NCI-H2029 treated with DMSO at 0.1 percent for 48 hours (cell line): ENCODE measurements around the gene NEK11.
"Not testable (repeated sequence)": the region's sequence is repeated elsewhere in the genome, so short reads cannot be mapped to it uniquely, and the experiment has no call there.

ENCODE experiments used
- DNase-seq: peaks from one replicate; lab custom pipeline; 2025; lab: John Stamatoyannopoulos, UW

The NEK11 gene

DNA sequence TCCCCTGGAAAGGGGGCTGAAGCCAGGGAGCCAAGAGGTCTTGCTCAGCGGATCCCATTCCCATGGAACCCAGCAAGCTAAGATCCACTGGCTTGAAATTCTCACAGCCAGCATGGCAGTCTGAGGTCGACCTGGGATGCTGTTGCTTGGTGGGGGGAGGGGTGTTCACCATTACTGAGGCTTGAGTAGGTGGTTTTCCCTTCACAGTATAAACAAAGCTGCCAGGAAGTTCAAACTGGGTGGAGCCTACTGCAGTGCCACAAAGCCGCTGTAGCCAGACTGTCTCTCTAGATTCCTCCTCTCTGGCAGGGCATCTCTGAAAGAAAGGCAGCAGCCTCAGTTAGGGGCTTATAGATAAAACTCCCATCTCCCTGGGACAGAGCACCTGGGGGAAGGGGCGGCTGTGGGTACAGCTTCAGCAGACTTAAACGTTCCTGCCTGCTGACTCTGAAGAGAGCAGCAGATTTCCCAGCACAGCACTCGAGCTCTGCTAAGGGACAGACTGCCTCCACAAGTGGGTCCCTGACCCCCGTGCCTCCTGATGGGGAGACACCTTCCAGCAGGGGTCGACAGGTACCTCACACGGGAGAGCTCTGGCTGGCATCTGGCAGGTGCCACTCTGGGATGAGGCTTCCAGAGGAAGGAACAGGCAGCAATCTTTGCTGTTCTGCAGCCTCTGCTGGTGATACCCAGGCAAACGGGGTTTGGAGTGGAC lies 15.8 kb downstream of the NEK11 start:
- DNase-seq: not testable (repeated sequence)

DNA sequence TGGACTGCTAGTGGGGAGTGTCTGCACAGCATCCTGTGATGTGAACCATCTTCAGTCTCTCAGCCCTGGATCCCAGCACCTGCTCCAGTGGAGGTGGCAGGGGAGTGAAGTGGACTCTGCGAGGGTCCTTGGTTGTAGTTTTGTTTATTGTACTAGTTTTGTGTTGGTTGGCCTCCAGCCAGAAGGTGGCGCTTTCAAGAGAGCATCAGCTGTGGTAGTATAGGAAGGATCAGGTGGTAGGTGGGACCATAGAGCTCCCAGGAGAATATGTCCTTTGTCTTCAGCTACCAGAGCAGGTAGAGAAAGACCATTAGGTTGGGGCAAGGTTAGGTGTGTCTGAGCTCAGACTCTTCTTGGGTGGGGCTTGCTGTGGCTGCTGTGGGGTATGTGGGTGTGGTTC lies 20.9 kb downstream of the NEK11 start:
- DNase-seq: no peak

DNA sequence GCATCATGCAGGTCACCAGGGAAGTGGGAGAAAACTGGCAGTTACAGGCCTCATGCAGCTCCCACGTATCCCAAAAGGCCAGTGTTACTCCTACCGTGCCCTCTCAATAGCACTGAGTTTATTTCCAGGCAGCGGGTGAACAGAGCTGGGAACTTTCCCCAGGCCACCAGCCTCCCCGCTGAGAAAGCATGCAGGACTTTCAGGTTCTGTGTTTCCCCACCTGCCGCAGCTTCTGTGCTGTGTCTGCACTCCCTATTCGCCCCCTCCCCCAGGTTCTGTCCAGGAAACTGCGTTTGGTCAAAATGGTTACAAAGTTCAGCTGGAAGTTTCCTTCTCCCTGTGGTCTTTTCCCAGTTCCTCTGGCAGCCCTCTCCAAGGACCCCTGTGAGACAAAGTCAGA lies 21.4 kb downstream of the NEK11 start:
- no peak for DNase-seq

DNA sequence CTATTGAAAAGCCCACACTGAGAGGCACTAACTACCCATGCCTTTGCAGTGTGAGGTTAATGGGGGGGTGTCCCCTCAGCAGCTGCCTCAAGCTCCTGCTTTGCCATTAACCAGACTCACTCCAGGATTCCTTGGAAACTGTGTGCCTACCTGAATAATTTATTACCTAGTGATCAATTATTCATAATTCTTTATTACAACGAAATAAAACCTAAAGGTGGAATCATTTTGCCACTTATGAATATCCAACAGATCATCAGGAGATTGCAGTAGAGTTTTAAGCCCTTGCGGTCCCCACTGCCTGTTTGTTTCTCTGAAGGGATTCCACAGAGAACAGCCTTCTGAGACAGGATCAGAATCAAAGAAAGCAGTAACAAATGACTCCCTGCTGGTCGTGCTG lies 23.3 kb downstream of the NEK11 start:
- no peak for DNase-seq

DNA sequence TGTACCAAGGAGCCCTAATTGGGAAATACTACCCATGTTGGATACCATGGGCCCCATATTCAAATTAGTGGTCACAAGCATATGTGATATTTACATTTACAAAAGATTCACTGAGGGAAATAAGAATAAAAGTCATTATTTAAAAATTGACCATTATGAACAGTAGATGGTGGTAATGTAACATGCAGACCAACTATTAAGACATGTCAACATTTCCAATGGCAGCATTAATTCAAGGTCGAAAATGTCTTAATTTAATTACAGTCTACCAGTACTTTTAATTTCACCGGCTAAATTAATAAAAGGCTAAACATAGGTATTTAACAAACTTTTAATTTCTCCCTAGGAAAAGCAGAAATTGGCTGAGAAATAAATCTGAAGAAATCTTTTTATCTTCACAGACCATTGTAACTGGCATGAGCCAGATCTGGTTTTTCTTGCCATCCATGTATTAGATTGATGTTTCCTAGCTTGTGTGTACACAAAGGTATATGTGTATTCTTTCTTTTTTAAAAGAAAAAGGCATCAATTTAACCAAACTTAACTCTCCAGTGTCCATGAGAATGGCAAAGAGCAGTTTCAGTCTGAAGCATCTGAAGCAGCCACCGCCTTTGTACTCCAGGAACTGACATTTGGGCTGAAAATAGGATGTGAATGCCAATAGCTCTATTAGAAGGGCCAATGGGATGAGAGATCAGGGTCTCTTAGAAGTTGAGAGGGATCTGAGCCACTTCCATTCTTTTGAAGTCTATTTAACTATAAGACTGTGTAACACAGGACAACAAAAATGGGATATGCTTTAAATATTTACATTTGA lies 26.6 kb downstream of the NEK11 start:
- DNase-seq: no peak

DNA sequence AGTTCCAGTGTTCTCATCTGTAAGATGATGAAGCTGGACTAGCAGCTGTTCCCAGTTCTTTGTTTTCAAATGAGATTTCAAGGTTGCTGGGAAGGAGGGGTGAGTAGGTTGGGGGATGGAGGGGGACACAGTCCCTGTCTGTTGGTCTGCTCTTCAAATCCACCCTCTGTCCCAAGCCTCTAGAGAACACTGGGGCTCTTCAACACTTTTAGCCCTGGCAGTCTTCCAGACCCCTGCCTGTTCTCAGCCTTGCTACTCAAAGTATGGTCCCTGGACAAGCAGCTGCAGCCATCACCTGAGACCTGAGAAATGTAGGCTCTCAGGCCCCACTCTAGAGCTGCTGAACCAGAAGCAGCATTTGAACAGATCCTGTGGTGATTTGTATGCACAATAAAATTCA lies 41.3 kb downstream of the NEK11 start:
- no peak for DNase-seq

DNA sequence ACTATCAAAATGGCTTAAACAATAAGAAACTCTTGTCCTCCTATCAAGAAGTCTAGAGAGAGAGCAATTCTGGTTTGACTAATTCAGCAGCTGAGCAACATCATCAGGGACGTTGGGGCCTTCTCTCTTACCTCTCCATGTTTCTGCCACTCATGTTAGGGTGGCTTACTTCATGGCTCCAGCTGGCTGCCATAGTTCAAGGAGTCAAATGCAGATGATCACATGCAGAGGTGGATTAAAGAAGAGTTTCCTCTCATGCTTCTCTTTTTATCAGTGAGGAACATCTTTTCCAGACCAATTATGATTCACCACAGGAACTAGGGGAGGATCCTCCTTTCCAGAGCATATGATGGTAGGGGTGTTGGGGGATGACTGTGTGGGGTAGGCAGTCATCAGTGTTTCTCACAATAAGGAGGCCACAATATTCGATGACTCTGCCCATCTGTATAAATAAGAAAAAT lies 45.5 kb downstream of the NEK11 start:
- DNase-seq: no peak

DNA sequence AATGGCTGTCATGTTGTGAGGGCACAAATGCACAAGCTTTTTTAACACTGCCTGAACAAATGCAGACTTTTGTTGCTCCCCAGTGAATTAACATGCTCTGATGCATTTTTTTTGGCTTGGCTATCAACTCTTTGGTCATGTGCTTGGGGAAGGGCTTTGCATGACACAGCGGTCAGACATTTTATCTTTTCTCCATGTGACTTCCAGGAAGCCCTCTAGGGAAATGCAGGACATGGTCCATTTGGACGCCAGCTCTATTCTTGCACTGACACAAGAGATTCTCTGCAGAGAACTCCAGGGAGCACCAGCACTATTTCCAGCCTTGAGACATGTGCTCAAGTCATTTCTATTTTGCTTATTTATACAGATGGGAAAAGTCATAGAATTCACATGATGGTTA lies 46.2 kb downstream of the NEK11 start:
- DNase-seq: no peak

DNA sequence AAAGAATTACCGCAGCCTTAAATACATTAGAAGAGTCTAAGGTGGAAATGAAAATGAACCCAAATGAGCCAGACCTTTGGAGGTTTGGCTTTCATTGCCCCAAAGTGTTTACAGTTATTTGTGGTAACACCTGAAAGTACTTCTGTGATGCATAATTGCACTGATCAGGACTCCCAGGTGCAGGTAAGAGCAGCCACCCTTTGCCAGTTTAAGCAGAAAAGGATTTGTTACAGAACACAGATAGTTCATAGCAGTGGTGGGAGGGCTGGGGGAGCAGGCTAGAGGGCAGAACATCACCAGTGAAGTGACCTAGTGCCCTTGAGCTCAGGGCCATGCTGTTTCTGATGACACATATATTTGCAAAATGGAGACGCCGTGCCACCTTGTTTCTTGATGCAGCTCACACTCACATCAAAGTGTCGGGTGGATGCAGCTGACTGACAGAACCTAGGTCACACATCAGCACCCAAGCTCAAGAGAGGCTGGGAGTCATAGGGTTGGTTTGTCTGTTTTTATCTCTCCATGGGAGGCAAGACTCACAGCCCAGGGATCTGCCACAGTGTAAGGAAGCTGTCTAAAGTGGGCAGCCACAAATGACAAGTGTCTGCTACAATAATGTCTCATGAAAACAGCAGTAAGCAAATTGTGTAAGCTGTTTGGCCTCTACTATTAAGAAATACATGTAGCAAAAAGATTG lies 49.1 kb downstream of the NEK11 start:
- no peak for DNase-seq

DNA sequence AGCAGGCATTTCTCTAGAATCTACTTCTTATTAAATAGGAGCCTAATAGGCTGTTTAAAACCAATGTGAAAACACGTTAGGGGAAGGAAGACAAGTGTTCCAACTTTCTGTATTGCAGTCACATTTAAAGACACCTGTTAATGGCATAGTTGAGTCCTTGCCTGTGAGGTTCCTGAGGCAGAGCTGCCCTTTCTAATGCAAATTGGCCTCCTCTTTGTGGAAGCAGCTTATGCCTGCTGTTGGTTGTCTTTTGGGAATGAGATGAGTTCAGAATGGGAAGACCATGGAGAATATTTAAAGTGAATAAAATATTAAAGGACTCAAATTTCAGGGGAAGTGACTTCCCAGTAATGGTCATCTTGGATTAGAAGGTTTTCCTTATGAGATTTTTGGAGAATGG lies 51.2 kb downstream of the NEK11 start:
- DNase-seq: no peak

DNA sequence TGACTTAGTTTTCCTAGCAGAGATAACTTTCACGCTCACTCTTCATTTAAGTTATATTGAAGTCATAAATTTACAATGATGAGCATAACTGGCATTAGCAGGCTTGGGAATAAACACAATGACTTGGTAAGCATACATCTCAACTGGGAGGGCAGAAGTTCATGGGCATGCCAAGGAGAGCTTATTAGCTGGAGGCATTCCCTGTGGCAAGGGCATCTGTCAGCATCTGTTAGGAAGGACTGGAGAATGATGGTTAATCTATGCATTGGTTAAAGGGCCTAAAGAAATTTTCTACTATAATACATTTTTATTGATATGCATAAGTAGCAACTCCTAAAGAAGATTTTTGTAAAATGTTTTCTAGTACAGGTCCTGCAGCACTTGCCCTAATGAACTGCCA lies 52.4 kb downstream of the NEK11 start:
- no peak for DNase-seq

DNA sequence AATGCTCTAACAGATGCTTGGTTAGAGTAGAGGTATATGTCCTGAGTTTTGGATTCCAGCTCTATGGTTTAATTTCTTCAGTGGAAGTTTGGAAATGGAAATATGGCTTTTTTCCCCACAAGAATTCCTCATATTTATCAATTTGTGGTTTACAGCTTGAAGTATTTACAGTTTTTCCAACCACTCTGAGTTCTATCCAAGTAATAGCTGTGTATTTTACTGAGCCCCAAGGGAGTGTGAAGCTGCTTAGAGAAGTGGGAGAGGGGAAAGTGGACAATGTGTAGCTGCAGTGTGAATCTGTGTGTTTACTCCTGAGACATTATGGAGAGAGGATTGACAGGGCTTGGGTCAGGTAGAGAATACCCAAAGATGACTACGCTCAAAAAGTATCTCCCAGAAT lies 54.5 kb downstream of the NEK11 start:
- no peak for DNase-seq

DNA sequence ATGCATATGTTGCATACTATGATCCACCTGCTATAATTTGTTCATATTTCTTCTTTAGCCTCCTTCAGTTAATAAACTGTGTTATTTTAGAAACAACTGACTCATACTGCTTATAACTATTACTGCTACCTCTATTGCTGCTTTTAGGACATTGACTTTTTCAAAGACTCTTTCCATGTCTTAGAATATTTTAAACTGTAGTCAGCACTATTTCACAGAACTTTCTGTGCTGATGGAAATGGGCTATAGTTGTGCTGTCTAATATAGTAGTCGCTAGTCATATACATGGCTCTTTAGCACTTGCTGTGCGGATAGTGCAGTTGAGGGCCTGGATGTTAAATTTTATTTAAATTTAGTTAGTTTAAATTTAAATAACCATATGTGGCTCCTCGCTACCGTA lies 55.6 kb downstream of the NEK11 start:
- no peak for DNase-seq

DNA sequence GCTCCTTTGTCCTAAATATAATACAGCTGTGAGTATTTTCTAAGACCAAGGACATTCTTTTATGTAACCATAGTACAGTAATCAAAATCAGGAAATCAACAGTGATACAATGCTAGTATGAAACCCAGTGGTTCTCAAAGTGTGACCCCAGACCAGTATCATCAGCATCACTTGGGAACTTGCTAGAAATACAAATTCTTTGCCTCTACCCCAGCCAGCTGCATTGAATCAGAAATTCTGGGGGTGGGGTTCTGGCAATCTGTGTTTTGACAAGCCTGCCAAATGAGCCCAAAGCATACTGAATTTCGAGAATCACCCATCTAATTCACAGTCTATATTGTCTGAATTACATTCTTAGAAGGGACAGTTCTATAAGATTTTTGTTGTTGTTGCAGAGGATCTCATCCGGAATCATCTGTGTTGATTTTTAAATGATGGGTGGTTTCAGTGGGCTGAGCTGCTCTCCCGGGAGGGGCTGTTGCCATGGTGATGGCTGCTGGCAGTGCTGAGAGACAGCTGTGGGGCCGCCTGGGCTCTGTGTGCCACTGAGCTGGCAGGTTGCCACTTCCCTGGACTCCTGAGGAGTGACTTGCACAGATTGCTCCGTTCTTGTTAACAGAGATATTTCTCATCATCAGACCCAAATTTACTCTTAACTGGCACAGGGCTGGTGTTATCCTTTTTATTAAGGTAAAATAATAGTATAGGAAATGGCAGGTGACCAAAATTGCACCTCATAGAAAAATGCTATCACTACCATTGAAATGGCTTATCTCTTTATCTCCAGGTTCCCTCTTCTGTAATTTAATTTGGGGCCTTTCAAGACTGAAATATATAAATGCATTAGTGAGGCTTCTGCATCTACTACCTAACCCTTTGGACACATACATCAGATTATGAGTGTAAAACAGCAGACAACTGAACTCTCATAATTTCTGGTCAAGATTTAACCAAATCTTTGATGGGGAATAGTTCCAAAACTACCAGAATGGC lies 56.5 kb downstream of the NEK11 start:
- DNase-seq: peak; percentile 7

DNA sequence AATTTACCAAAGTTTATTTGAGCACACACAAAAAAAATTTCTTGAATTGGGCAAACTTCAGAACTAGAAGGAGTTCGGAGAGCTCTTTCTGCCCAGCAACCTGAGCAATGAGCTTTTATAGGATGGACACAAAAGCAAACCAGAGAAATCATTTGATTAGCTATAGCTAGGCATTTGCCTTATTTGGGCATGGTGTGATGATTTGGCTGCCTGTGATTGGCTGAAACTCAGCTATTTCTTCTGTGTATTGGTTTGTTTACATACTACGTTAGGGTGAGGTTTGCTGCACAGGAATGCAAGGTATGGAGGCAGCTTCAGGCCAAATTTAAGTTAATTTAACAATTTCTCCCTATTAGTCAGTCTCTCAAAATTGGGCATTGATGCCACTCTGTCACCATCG lies 65.1 kb downstream of the NEK11 start:
- DNase-seq: no peak

DNA sequence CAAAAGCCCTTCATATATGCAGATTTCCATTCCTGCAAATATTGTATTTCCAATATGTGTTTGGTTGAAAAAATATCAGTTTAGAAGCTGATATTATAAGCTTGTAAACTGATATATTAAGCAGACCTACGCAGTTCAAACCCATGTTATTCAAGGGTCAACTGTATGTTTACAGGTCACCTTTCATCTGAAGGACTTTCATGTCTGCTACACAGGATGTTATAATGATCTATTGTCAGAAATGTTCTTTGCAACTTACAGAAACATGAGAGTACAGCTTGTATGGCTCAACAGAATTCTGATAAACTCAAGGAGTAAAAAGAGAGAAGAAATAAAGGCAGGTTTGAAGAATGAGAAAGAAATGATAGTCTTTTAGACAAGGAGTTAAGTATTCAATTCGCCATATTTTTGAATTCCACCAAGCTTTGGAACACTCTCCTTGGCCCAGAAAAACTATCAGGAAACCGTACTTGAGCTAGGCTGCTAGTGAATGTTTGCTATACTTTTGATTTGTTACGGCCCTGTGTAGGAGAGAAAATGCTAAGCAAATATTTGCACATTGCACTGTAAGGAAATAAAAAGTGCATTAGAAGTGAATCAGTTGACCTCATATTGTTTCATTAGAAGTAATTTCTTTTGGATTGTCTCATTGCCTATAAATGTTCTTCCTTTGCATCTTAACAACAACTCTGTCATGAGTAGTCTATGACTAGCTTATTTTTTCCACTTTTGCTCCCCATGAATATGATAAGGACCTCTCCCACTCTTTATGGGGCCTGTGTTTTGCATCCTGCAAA lies 81.2 kb downstream of the NEK11 start:
- DNase-seq: no peak

DNA sequence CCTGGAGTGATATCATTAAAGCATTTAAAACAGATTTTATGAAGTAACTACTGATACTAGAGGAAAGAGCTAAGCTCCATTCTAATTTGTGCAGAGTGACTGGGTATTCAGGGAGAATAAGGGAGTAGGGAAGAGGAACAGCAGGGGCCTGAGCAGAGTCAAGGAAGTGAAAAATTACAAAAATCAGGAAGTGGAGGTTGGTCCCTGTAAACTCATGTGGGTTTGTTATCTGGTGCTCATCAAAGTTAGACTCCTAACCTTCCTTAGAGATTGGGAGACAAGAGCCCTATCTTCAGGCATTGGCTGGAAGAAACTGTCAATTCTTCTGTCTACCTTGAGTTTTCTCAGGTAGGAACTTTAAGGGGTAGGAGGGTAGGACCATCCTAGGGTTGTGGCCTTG lies 82.5 kb downstream of the NEK11 start:
- DNase-seq: no peak

DNA sequence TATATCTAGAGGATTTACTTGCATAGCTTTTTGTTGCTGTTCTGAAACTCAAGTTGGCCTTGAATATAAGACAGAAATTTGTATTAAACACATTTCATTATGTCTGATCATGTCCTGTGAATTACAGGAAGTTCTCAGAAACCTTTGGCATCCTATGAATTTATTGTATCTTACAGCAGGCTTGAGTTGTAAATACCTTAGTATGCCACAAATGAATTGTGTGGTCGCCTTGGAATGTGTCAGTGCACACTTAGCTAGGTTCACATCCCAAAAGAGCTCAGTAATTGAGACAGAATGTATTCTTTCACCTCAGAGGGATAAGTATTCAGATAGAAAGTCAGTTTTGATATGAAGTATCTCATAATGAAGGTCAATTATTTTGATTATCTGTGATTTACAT lies 83.4 kb downstream of the NEK11 start:
- no peak for DNase-seq

DNA sequence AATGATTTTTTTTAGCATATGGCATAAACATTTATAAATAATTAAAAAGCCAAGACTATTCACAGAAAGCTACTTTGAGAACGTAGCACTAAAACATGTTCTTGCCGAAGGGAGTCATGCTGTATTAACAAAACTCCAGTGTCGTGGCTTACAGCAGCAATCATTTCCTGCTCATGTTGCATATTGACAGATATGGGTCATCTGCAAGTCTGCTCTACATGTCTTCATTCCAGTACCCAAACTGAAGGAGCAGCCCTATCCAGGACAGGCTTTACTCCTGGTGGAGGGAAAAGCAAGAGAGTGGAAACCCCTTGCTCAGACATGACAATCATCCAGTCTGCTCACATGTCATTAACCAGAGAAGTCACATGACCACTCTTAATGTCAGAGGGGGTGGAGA lies 87.6 kb downstream of the NEK11 start:
- no peak for DNase-seq

DNA sequence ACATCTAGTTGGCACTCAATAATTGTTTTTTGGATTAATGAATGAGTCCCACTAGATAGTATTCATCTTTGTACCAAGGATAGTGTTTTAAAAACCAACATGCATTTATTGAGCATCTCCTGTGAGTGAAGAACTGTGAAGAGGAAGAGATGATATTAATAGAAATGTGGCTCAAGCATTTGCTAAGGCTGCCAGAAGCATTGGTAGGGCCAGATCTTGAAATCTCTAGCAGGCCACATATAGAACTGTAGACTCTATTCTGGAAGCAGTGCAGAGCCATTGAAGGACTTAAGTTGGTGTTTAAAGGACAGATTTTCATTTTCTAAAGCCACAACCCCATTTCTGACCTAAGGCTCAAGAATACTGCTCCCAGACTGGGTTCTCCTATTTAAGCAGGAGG lies 99.0 kb downstream of the NEK11 start:
- DNase-seq: no peak

DNA sequence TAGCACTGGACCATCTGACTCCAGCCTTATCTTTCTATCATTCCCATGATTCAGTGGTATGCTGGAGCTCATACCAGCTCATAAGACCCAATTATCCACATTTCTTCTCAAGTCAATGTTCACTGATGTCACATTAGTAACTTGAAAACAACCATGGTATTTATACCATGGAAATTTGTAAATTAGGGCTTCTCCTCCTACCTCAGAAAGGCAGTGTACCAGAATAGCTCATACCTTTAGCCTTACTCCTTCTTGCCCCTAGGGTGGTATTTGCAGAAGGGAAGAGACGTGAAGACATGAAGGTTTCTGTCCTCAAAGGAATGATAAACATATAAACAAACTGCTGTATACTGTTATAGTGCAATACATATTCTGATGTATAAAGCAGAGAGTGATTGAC lies 114.2 kb downstream of the NEK11 start:
- DNase-seq: no peak
